ENCODE measurements around the gene HLCS. TPM values are rescaled to one million over a fixed set of nuclear protein-coding genes. Genes with fewer than 3 reads are reported as not detected.
A peak's percentile ranks its signal among the peaks of the same experiment; 100 is the strongest.

Gene HLCS
- polyA plus RNA-seq, 1 donor (not counting 4 experiments of a cell fraction or from before 2014, with no cell fraction given): 11.5 TPM

DNA sequence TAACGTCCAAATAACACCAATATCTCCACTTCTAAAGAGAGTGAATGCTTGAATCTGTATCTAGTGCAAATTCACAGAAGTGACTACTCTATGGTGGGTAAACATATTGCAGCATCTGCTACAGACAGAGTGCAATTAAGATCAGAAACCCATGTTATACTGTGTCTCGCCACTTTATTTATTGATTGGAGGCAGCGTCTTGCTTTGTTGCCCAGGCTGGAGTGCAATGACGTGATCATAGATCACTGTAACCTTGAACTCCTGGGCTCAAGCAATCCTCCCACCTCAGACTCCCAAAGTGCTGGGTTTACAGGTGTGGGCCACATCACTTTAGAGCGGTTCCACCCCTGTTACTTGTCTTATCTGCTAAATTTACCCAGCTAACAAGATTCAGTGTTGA lies 57.0 kb downstream of the HLCS start:
- H3K9ac ChIP-seq (ENCODE audit: control insufficient read depth, extremely low read depth, insufficient read depth, low read length): peak overlapping the region; percentile 53
- H3K9me1 ChIP-seq (ENCODE audit: control insufficient read depth, extremely low read depth, insufficient read depth, low read length): no peaks in the 10 kb centered on the region
- no peaks in the 10 kb centered on the region for H3K27me3 ChIP-seq (ENCODE audit: control insufficient read depth, extremely low read depth, insufficient read depth, low read length)
- H3K36me3 ChIP-seq (ENCODE audit: control insufficient read depth in 2 of 2, extremely low read depth in 1 of 2, insufficient read depth in 2 of 2, low read length in 2 of 2): no peaks in the 10 kb centered on the region
- TF ChIP-seq CTCF (optimal IDR thresholded peaks at IDR 0.05 in 1 of 3, IDR thresholded peaks at IDR 0.05 in 1 of 3, conservative IDR thresholded peaks at IDR 0.05 in 1 of 3; ENCODE audit: extremely low read depth in 1 of 3, insufficient read depth in 2 of 3, low read length in 3 of 3) (no peak), EZH2 (IDR thresholded peaks at IDR 0.05; ENCODE audit: low read length) (no peak)
- no peak overlapping the region for H2AFZ ChIP-seq (ENCODE audit: control insufficient read depth, low read length)
- H3K79me2 ChIP-seq (ENCODE audit: control insufficient read depth, insufficient read depth, low read length): no peaks in the 10 kb centered on the region
- no peak for DNase-seq (ENCODE audit: low read depth, low spot score)
- H3K4me2 ChIP-seq (ENCODE audit: control insufficient read depth, extremely low read depth, insufficient read depth, low read depth, low read length): peak overlapping the region; percentile 55
- H3K4me1 ChIP-seq (ENCODE audit: control insufficient read depth, extremely low read depth, insufficient read depth, low read length): peaks cover 19% of the 10 kb centered on the region
- H3K27ac ChIP-seq (ENCODE audit: control insufficient read depth, insufficient read depth, low read length): peak overlapping the region; percentile 92
- H3K4me3 ChIP-seq (ENCODE audit: control insufficient read depth in 2 of 3, extremely low read depth in 1 of 3, insufficient read depth in 2 of 3, low read depth in 1 of 3, low read length in 3 of 3): no peak overlapping the region
- H4K20me1 ChIP-seq (ENCODE audit: control insufficient read depth, extremely low read depth, insufficient read depth, low read length): no peaks in the 10 kb centered on the region
- no peak for FAIRE-seq
- H3K9me3 ChIP-seq (ENCODE audit: control insufficient read depth, low read depth, low read length): no peaks in the 10 kb centered on the region
- dilution Hi-C loops (cut with MboI; ENCODE audit: extremely low pct_ligation_motif_present, low sequenced_read_pairs): no loop called here

DNA sequence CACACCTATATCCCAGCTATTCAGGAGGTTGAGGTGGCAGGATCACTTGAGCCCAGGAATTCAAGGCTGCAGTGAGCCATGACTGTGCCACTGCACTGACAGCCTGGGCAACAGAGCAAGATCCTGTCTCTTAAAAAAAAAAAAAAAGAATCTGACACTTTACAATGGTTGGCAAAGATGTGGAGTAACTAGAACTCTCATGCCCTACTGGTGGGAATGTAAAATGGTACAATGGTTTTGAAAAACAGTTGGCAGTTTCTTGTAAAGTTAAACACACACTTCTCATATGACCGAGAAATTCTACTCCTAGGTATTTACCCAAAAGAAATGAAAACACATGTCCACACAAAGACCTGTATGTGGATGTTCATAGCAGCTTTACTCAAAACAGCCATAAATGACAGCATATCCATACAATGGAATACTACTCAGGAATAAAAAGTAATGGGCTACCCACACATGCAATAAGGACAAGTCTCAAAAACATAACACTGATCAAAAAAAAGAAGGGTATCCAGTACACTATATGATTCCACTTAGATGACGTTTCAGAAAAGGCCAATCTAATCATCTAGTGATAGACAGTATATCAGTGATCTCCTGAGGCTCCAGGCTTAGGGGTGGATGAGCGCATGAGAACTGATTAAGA lies 58.1 kb downstream of the HLCS start:
- FAIRE-seq (no peak), DNase-seq (ENCODE audit: low read depth, low spot score) (no peak)
- Histone ChIP-seq H3K9me3 (ENCODE audit: control insufficient read depth, low read depth, low read length) (no peaks in the 10 kb centered on the region), H3K36me3 (ENCODE audit: control insufficient read depth in 2 of 2, extremely low read depth in 1 of 2, insufficient read depth in 2 of 2, low read length in 2 of 2) (no peaks in the 10 kb centered on the region), H3K9ac (ENCODE audit: control insufficient read depth, extremely low read depth, insufficient read depth, low read length) (no peak overlapping the region), H2AFZ (ENCODE audit: control insufficient read depth, low read length) (no peak overlapping the region), H3K4me3 (ENCODE audit: control insufficient read depth in 2 of 3, extremely low read depth in 1 of 3, insufficient read depth in 2 of 3, low read depth in 1 of 3, low read length in 3 of 3) (no peak overlapping the region), H3K4me1 (ENCODE audit: control insufficient read depth, extremely low read depth, insufficient read depth, low read length) (peaks cover 19% of the 10 kb centered on the region), H3K9me1 (ENCODE audit: control insufficient read depth, extremely low read depth, insufficient read depth, low read length) (no peaks in the 10 kb centered on the region), H3K27ac (ENCODE audit: control insufficient read depth, insufficient read depth, low read length) (no peak overlapping the region), H4K20me1 (ENCODE audit: control insufficient read depth, extremely low read depth, insufficient read depth, low read length) (no peaks in the 10 kb centered on the region), H3K4me2 (ENCODE audit: control insufficient read depth, extremely low read depth, insufficient read depth, low read depth, low read length) (no peak overlapping the region), H3K27me3 (ENCODE audit: control insufficient read depth, extremely low read depth, insufficient read depth, low read length) (no peaks in the 10 kb centered on the region), H3K79me2 (ENCODE audit: control insufficient read depth, insufficient read depth, low read length) (no peaks in the 10 kb centered on the region)
- TF ChIP-seq CTCF (optimal IDR thresholded peaks at IDR 0.05 in 1 of 3, IDR thresholded peaks at IDR 0.05 in 1 of 3, conservative IDR thresholded peaks at IDR 0.05 in 1 of 3; ENCODE audit: extremely low read depth in 1 of 3, insufficient read depth in 2 of 3, low read length in 3 of 3) (peak in 1 of 3 experiments; percentile 3), EZH2 (IDR thresholded peaks at IDR 0.05; ENCODE audit: low read length) (no peak)
- dilution Hi-C loops (cut with MboI; ENCODE audit: extremely low pct_ligation_motif_present, low sequenced_read_pairs): no loop called here
